GM12874 (cell line): ENCODE data around the gene HSD11B1L.

ENCODE experiments used
- TF ChIP-seq, protein P1 (sequence below): IDR thresholded peaks from 2 replicates; pipeline ENCODE4 v1.5.1; 2011; ENCODE audit warnings: low read depth, mild to moderate bottlenecking, control low read depth, low read length, moderate library complexity; ENCODE audit not compliant: insufficient read depth

The HSD11B1L gene

DNA sequence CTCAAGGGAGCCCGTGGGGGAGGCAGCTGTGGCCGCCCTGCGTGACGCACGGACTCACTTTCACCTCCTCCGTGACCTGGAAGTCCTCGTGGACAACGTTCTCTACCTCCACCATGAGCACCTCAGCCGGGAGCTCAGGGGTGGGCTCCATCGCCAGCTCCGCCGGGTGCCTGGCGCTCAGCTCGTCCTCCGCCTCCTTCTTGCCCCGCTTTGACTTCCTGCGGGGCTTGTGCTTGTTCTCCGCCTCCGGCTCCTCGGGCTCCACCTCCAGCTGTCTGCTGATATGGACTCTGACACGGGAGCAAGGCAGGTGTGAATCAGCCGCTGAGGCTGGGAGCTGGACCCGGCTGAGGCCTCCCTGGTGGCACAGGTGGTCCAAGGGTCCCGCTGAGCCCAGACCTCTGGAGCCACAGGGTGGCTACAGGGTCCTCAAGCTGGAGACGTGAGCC, 30.9 kb downstream of the HSD11B1L start:
- TF ChIP-seq, protein P1, sequence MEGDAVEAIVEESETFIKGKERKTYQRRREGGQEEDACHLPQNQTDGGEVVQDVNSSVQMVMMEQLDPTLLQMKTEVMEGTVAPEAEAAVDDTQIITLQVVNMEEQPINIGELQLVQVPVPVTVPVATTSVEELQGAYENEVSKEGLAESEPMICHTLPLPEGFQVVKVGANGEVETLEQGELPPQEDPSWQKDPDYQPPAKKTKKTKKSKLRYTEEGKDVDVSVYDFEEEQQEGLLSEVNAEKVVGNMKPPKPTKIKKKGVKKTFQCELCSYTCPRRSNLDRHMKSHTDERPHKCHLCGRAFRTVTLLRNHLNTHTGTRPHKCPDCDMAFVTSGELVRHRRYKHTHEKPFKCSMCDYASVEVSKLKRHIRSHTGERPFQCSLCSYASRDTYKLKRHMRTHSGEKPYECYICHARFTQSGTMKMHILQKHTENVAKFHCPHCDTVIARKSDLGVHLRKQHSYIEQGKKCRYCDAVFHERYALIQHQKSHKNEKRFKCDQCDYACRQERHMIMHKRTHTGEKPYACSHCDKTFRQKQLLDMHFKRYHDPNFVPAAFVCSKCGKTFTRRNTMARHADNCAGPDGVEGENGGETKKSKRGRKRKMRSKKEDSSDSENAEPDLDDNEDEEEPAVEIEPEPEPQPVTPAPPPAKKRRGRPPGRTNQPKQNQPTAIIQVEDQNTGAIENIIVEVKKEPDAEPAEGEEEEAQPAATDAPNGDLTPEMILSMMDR = no peak

DNA sequence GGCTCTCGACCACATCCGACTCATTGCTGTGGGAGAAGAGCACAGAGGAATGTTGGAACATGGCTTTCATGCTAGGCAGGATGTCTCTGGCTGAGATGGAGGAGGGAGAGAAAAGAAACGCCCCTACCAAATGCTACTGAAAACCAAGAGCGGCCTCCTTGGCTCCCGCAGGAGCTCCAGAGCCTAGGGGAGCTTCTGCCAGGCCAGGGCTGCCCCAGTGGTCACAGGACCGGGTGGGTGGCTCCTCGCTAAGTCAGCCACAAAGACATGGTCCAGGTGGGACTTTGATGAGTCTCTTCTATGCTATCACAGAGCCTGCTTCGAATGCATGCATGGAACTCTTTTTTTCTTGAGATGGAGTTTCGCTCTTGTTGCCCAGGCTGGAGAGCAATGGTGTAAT, 32.4 kb downstream of the HSD11B1L start:
- TF ChIP-seq, protein P1 = no peak

DNA sequence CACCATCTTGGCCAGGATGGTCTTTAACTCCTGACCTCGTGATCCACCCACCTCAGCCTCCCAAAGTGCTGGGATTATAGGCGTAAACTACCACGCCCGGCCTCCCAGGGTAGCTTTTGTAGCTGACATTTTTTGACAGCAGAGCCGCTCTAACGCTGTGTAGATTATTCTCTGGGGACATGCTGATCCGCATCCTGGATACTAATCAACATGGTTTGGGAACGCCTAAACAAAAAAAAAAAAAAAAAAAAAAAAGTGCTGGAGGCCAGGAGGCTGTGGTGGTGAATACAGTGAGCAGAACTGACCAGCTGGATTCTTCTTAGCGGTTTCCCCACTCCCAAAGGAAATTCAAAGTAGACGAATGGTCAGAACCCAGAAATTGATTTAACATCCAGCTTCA, 34.0 kb downstream of the HSD11B1L start:
- TF ChIP-seq, protein P1 = no peak

DNA sequence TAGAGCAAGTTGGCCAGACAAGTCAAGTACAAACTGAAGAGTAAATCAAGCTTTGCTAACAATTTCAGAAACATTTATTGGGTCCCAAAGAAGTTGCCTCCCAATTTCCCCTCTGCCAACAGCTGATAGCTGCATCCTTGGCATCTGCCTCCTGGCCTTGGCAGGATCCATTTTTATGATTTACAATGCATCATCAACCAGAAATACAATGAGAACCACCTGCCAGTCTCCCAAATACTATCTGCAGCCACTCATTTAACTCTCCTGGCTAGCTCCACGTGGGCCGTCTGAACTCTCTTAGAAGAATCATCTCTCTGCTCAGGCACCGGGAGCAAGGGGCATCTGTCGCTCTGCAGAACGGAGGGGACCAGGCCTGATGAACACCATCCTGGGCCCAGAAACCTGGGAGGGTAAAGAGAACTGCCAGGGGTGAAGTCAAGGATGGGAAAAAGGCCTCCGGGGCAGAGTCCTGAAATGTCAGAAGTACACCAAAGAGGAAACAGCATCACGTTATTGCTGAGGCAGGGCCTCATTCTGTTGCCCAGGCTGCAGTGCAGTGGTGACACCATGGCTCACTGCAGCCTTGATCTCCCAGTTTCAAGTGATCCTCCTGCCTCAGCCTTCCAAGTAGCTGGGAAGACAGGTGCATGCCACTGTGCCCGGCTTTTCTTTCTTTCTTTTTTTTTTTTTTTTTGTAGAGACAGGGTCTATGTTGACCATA, 36.5 kb downstream of the HSD11B1L start:
- TF ChIP-seq, protein P1 = no peak

DNA sequence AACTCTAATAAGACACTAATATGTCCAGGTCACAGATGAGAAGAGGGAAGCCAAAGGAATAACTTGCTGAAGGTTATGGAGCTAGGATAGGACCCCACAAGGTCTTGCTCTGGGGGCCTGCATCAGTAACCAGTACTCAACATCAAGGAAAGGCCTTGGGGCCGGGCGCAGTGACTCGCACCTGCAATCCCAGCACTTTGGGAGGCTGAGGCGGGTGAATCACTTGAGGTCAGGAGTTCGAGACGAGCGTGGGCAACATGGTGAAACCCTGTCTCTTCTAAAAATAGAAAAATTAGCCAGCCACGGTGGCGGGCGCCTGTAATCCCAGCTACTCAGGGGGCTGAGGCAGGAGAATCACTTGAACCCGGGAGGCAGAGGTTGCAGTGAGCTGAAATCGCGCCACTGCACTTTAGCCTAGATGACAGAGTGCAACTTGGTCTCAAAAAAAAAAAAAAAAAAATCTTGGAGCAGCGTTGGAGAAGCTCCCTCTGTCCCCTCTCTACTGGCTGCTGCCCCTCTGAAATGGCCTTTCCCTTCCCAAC, 37.3 kb downstream of the HSD11B1L start:
- TF ChIP-seq, protein P1 = no peak

DNA sequence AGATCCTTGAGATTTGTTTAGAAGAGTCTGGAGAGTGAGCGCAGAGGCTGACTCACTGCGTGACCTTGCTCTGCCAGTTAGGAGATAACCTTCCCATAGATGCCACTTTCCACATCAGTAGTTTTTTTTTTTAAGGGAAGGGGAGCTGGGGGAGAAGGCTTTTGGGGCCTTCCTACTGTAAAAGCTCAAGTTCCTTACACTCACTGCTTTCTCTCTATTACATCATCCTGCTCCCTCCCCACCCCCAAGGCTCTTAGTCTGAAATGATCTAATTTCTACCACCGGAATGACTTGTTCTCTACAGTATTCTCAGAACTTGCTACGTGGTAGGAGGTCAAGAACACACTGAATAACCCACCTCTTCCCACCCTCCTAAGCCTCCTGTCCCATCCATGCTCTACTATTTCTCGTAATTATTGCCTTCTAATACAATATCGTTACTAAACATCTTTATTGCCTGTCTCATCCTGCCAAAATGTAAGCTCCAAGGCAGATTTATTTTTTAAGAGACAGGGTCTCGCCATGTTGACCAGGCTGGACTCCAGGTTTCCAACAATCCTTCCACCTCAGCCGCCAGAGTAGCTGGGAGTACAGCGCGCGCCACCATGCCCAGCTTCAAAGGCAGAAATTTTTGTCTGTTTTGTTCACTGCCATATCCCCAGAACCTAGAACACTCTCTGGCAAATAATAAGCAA, 37.9 kb downstream of the HSD11B1L start:
- TF ChIP-seq, protein P1 = no peak

DNA sequence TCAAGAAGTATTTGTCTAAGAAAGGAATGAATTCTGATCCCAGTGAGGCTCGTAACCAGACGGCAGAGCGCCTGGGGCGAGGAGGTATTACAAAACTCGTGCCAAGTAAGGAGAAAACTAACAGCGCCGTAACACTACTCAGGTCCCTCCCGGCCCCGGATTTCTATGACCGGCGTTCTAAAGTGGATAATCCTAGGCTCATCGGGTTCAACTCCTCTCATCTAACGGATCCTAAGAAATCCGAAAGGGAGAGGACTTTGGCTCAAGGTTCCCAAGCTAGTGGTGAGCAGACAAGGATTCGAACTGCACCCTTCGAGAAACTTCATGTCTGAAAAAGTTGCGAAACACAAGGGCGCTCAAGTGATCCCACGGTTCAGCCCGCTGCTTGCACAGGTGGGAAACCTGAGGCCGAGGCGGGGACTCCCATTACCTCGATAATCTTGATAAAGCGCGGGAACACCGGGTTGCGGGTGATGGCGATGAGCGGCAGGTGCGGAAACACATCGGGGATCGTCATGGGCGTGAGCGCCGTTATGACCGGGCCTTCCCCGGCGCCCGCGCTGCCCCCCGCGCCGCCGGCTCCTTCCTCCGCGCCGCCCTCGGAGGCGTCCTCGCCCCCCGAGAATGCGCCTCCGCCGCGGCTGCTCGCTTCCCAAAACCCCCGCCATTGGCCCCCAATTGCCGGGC, 38.6 kb downstream of the HSD11B1L start:
- TF ChIP-seq, protein P1 = no peak
